ENCODE measurements around the gene IRF1. TPM values are rescaled to one million over a fixed set of nuclear protein-coding genes. Genes with fewer than 3 reads are reported as not detected.

Gene IRF1
- total RNA-seq, 1 donor from 2014 or later = 75.3 TPM

DNA sequence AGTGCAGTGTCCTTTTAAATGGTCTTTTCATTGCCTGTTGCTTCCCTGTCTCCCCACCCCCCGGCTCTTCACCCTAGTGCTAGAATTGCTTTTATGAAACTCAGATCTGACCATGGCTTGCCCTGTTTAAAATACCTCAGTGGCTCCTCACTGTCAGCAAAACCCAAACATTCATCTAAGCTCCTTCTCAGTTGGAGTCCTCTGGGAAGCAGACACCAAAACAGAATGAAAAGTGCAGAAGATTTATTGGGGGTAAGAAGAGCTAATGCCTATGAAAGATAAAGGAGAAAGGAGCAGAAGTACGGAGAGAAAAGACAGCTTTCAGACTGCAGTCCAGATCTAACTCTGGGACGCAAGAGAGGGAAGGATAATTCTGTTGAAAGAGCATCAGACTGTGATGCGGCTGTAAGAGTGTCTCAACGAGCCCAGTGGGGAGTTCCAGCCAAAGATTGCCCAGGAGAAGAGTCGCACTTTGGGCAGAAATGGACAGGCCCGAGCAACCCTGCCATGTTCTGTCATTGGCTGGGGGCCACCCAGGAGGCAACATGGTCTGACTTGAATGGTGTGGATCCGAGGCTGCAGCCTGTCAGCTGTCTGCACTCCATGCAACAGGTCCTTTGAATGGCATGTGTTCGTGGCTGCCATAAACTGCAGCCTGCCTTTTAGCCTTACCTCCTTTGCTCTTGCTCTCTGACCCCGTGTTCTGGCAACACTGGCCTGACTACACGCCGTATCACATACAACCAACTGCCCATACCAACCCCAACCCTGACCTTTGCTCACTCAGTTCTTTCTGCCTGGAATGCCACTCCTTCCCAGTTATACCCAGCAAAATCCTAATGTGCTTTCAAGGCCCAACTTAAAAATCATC lies 55.9 kb downstream of the IRF1 start:
- H3K36me3 ChIP-seq (ENCODE audit: control insufficient read depth, insufficient read depth, low read length) = no peaks in the 10 kb centered on the region
- TF ChIP-seq CTCF (IDR thresholded peaks at IDR 0.05; ENCODE audit: insufficient read depth, low read length, poor library complexity, severe bottlenecking) = no peak
- DNase-seq (ENCODE audit: low read depth) = no peak
- no peaks in the 10 kb centered on the region for H3K27me3 ChIP-seq (ENCODE audit: control insufficient read depth, insufficient read depth, low read length)
- H3K4me3 ChIP-seq (ENCODE audit: low read depth, low read length) = no peak overlapping the region

GRCh38 chr5:132433141-132433540 lies 57.4 kb downstream of the IRF1 start:
- Histone ChIP-seq H3K36me3 (ENCODE audit: control insufficient read depth, insufficient read depth, low read length) (no peaks in the 10 kb centered on the region), H3K27me3 (ENCODE audit: control insufficient read depth, insufficient read depth, low read length) (no peaks in the 10 kb centered on the region), H3K4me3 (ENCODE audit: low read depth, low read length) (no peak overlapping the region)
- no peak for DNase-seq (ENCODE audit: low read depth)
- no peak for TF ChIP-seq CTCF (IDR thresholded peaks at IDR 0.05; ENCODE audit: insufficient read depth, low read length, poor library complexity, severe bottlenecking)

DNA sequence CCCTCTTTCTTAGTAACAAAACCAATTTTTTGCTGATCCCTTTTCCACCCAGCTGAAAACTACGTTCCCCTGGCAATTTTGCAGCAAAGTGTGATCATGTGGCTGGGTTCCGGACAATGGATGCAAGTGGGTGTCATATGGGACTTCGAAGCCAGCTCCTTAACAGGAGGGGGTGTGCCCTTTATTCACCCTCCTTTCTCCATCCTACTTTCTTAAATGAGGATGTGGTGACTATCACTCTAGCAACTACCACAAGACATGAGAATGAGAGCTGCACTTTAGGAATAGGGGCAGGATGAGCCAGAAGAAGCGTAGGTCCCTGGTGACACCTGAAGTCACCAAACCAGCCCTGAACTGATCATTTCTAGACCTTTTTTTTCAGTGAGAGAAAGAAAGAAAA lies 58.9 kb downstream of the IRF1 start:
- no peak for TF ChIP-seq CTCF (IDR thresholded peaks at IDR 0.05; ENCODE audit: insufficient read depth, low read length, poor library complexity, severe bottlenecking)
- H3K27me3 ChIP-seq (ENCODE audit: control insufficient read depth, insufficient read depth, low read length) = no peaks in the 10 kb centered on the region
- DNase-seq (ENCODE audit: low read depth) = no peak
- H3K4me3 ChIP-seq (ENCODE audit: low read depth, low read length) = no peak overlapping the region
- H3K36me3 ChIP-seq (ENCODE audit: control insufficient read depth, insufficient read depth, low read length) = no peaks in the 10 kb centered on the region

Other genes starting within 250 kb of the IRF1 start
- gene PDLIM4, start 233.1 kb downstream of the IRF1 start, total RNA-seq = 146 and 164 TPM in 2 replicates
- gene SLC22A4, start 196.4 kb downstream of the IRF1 start, total RNA-seq = 1.8 and 2.3 TPM in 2 replicates
- gene SLC22A5, start 121.1 kb downstream of the IRF1 start, total RNA-seq = 13.2 and 19.1 TPM in 2 replicates
- not detected in 2 replicates for gene IL5, start 52.7 kb upstream of the IRF1 start, total RNA-seq
- gene RAD50, start 66.2 kb upstream of the IRF1 start, total RNA-seq = 27.8 and 35.1 TPM in 2 replicates
- not detected in 2 replicates for gene IL13, start 167.4 kb upstream of the IRF1 start, total RNA-seq
- not detected in 2 replicates for gene IL4, start 183.2 kb upstream of the IRF1 start, total RNA-seq
- gene KIF3A, start 246.8 kb upstream of the IRF1 start, total RNA-seq = 10.6 and 10.7 TPM in 2 replicates

Measured in kidney epithelial cell (primary cell).